GM19324 (cell line): Measurements from ENCODE around the gene ANKRD31.
"Not testable (repeated sequence)": the region's sequence is repeated elsewhere in the genome, so short reads cannot be mapped to it uniquely, and the experiment has no call there.

Source experiments
- ATAC-seq: cut with Tn5 transposase; IDR thresholded peaks from one replicate; pipeline ENCODE4 v1.9.1; 2021; ENCODE audit warnings: mild to moderate bottlenecking, moderate library complexity; ENCODE audit not compliant: unreplicated experiment, low FRiP score

ANKRD31 gene

DNA sequence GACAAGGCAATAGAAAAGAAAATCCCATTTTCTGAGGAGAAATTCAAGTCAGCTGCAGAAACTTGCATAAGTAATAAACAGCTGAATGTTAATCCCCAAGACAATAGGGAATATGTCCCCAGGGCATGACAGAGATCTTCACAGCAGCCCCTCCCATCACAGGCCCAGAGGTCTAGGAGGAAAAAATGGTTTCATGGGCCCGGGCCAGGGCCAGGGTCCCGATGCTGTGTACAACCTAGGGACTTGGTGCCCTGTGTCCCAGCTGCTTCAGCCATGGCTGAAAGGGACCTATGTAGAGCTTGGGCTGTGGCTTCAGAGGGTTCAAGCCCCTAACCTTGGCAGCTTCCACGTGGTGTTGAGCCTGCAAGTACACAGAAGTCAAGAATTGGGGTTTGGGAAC is 75.2 kb downstream of the ANKRD31 start:
- ATAC-seq, result not testable (repeated sequence)

DNA sequence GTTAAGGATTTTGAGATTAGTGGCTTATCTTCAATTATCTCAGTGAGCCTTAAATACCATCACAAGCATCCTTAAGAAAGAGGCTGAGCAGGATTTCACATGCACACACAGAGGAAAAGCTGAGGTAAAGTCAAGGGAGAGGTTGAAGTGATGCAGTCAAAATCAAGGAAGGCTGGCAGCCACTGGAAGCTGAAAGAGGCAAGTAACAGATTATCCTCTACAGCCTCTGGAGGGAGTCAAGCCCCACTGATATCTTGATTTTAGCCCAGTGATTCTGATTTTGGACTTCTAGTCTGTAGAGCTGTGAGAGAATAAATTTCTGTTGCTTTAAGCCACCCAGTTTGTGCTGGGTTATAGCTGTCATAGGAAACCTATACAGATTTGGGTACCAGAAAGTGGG is 80.1 kb downstream of the ANKRD31 start:
- ATAC-seq, result no peak

DNA sequence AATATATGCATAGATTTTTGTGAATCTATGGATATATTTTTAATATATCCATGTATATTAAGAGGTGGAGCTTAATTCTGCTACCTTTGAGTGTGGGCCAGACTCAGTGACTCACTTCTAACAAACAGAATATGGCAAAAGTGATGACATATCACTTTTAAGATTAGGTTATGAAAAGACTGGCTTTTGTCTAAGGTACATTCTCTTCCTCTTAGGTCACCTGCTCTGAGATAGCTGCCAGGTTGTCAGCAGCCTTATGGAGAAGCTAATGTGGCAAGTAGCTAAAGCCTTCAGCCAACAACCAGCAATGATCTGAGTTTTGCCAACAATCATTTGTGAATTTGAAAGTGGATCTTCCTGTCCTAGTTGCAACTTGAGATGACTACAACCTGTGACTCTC is 83.8 kb downstream of the ANKRD31 start:
- ATAC-seq, result no peak

DNA sequence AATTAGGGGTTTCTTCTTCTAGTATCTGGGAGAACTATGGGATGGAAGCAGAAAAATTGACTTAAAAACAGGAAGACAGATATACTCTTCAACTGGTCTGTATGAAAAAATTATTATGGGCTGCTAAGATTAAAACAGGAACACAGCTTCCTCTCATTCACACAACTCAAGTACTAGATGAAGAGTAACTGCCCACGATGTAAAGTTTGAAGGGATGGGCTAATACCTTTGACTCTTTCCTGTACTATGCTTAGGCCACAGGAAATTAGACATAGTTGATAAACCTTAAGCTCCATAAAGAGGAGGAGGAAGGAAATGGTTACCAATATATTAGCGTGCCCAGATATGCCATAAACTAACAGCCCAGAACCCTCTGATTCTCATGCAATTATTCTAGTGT is 88.6 kb downstream of the ANKRD31 start:
- no peak for ATAC-seq

DNA sequence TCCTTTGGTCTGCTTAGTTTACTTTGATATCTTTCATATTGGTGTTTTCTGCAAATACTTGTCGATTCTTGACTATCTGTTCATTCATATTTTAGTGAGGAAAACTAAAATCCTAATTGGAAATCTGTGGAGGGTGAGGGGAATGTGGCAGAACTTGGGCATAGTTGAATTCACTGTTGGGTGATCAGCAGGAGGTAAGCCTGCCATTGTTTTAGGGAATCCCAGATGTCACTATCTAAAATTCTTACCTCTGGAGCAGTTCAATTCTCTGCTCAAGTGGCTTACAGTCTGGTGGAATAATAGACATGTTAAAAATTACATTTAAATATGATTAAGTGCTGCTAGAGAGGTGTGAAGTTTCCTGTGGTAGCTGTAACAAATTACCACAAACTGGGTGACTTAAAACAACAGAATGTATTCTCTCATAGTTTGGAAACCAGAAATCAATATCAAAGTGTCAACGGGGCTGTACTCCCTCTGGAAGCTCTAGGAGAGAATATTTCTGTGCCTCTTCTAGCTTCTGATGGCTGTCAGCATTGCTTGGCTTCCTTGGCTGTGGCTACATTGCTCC is 94.0 kb downstream of the ANKRD31 start:
- no peak for ATAC-seq

DNA sequence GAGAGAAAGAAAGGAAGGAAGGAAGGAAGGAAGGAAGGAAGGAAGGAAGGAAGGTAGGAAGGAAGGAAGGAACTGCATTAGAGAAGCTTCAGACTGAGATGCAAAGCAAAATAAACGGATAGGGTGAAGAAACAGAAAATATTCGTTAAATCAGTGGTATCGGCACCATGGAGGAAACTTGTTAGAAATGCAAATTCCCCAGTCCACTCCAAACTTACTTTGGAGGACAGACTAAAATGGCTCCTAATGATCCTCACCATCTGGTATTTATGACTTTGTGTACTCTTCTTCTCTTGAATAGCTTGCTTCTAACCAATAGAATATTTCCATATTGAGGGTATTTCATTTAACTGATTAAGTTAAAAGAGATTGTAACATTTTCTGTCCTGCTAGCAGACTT is 96.4 kb downstream of the ANKRD31 start:
- ATAC-seq, result no peak

DNA sequence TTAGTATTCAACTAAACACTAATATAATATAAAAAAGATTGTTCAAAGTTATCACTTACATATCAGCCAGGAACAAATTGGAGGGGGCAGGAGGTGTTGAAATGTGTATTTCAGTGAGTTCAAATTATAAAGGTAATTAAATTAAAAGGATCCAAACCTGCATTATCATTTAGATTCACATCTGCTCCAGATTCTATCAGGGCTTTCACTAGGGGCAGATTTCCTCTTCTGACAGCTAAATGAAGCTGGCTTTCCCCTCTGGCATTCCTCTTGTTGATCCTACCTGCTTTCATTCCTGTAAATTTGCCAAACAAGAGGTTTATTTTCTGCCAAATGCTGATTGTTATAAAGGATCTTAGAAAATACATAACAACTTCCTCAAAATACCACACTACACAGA is 98.0 kb downstream of the ANKRD31 start:
- no peak for ATAC-seq

DNA sequence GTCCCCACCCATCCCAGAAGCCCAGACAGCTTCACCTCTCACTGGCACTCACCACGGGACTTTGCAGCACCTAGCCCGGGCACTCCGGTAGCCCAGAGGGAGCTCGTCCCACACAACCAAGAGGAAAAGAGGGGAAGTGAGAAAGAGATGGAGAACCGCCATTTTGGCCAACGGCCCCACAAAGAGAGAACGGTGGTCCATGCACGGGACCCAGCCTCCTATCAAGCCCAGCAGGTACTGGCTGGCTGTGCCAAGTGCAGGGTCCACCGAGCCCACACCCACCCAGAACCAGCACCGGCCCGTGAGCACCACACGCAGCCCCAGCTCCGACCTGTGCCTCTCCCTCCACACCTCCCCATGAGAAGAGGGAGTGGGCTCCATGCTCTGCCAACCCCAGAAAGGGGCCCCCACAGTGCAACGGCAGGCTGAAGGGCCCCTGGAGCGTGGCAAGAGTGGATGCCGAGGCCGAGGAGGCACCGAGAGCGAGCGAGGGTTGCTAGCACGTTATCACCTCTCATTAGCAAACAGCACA is 105.8 kb downstream of the ANKRD31 start:
- no peak for ATAC-seq

DNA sequence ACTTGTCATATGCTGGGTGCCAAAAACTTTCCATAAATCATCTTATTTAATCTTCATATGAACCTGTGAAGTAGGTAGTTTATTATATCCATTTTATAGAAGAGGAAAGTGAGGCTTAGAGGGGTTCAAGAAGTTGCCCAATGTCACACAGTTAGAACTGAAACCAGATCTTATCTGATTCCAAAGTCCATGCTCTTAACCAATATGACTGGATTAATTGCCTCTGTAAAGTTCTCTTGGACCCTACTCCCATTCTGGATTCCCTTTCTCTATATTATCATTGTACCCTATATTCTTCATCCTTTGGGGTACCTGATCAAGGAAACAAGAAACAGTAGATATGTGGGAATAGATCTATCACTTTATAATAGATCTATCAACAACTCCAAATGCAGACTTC is 119.8 kb downstream of the ANKRD31 start:
- ATAC-seq, result no peak

DNA sequence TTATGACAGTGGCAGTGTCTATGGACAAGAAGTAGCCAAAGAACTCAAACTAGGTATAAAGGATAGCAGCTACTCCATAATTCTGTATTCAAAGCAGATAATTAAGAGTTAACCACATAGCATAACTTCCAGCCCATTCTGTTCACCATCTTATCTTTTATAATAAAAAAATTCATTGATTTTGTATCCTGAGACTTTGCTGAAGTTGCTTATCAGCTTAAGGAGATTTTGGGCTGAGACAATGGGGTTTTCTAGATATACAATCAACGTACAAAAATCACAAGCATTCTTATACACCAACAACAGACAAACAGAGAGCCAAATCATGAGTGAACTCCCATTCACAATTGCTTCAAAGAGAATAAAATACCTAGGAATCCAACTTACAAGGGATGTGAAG is 122.4 kb downstream of the ANKRD31 start:
- ATAC-seq, result not testable (repeated sequence)

DNA sequence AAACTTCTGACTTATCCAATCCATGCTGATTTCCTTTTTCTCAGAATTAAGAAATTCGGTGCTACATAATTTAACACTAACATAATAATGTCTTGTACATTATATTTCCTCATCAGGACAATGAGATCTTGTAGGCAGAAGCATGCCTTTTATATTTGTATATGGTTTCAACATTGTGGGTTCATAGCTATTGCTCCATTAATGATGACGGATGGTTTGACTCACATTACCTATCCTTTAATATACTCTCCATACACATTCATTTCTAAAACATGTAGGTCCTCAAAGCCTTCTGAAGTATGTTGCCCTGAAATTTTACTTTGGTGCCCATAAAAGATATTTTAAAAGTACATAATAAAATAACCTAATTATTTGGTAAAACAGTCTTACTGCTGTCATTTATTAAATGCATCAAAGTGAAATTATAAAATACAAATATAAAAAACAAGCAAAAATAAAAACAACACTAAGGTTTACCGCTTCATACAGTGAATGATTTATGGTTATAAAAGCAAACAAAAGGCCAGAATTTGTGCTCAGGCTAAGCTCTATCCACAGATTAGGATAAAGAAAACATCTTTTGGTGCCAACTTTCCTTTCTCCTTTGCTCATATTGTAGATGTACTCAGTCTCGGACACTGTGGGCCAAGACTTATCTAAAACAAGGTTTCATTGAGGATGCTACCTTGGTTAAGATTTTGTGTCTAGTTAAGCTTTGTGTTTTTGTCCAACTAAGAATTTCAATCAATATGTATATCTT is 123.1 kb downstream of the ANKRD31 start:
- ATAC-seq, result no peak

DNA sequence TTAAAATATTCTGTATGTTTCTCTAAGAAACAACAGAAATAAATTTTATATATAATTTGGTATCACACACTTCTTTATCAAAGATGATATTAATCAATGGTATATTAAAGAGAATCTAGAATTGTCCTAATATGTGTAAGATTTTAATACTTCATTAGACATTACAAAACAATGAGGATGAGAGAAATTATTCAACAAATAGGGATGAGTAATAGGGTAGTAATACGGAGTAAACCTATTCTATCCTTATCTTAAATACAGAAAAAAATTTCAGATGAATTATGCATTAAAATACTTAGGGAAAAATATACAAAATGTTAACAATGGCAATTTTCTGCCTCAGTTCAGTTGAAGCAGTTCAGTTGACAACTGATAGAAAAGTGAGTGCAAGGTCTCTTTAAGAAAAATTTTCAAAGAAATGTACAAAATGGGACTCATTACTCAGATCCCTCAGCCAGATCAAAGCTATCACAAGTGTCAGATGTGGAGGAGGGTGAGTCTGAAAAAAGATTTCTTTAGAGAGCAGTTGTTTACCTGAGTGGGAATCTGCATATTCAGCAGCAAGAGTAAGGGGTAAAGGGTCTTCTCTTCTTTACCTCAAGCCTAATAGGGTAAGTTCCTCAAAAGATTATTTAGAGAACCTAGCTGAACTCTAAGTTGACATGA is 127.6 kb downstream of the ANKRD31 start:
- no peak for ATAC-seq

DNA sequence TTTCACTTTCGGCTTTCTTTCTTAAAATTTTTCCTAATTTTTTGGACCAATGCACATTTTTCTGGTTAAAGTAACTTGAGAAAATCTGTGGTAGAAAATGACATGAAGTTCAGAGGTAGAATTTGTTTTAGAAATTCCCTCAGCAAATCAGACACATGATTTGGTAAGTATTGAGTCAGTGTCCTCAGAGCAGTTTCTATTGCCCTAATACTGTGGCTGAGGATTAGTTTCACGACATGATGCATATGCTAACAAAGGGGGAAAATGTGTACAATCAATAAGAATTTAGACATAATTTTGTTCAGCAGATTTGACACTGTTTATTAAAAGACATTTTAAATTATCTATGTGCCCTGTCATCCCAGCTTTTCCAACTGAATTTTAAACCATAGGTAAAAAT is 128.2 kb downstream of the ANKRD31 start:
- no peak for ATAC-seq

DNA sequence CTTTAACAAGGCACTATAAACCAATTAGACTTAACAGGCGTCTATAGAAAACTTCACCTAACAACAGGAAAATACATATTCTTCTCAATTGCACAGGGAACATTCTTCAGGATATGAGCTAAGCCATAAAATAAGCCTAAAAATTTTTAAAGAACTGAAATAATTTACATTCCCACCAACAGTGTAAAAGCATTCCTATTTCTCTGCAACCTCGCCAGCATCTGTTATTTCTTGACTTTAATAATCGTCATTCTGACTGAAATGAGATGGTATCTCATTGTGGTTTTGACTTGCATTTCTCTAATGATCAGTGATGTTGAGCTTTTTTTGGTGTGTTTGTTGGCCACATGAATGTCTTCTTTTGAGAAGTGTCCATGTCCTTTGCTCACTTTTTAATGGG is 140.7 kb downstream of the ANKRD31 start:
- ATAC-seq, result not testable (repeated sequence)

DNA sequence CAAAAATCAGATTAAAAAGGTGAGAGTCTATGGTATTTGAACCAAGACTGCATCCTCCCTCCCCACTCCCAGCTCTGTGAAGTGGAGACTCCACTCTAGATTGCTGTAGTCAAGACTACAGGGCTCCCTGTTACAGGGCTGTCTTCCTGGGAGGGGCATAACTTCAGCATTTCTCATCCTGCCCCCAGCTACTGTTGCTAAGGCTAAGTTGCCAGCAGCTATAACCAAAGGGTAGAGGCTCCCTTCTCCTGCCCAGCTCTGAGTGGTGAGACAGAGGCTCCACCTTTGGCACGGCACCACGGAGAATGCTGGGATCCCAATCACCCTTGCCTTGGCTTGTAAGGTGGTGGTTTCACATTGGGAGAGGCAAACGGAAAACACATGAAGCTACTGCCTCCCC is 145.1 kb downstream of the ANKRD31 start:
- no peak for ATAC-seq

DNA sequence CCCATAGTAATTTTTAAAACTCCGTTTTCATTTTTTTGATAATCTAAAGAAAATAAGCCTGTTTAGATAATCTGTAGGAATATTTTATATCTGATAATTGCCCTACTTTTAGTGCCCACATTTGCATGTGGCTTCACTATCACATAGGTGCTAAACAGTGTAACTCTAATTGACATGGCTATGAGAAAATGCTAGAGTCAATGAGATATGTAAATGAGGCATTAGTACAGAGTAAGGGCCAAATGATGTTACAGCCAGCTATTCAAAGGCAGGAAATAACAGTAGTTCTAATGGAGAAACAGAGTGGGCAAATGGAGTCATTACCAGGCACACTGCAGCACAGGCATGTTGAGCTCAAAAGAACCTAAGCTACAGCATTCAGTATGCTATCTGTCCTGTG is 147.0 kb downstream of the ANKRD31 start:
- no peak for ATAC-seq

DNA sequence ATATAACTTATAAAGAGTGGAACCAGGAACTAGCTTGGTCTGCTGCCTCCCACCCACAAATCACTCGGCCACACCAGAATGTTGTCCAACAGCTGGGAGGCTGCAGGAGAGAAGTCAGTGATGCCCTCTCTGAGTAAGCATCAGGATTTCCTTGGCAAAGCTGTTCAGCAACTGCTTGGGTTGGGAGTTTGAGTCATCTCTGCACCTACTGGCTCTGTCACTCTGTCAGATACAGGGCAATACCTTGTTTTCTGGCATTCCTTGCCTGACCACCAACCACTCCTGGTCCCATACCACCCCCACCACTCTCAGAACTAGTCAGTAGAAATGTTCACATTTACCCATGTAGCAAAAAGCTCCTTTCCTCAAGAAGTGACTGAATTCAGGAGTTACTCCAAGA is 147.5 kb downstream of the ANKRD31 start:
- no peak for ATAC-seq

DNA sequence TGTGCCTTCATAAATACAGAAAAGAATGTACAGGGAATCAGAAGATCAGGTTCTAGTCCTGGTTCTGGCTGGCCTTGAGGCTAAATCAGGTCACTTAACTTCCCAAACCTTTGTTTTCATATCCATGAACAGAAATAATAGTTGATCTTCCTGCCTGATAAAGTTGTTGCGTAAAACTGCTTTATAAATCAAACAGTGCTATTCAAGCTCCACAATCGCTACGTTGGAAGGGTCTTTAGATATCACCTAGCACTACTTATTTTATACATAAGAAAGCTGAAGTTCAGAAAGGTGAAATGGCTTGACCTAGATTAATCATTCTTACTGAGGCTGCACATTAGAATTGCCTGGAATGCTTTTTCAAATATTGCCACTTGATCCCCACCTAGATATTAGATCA is 148.0 kb downstream of the ANKRD31 start:
- no peak for ATAC-seq

DNA sequence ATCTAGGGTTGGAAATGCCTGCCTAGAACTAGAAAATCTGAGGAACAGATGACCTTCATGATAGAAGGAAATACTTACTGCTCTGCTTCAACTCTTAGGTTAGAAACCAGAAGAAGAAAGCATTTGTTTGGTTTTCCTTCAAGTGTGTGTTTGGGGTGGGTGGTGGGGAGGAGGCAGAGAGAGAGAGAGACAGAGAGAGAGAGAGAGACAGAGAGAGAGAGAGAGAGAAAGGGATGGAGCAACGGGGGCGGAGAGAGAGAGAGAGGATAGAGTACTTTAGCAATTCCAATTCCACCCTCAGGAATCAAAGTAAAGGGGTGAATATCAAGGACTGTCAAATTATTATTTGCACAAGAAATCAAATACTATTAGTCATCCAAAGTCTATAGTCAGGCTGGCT is 155.2 kb downstream of the ANKRD31 start:
- no peak for ATAC-seq

DNA sequence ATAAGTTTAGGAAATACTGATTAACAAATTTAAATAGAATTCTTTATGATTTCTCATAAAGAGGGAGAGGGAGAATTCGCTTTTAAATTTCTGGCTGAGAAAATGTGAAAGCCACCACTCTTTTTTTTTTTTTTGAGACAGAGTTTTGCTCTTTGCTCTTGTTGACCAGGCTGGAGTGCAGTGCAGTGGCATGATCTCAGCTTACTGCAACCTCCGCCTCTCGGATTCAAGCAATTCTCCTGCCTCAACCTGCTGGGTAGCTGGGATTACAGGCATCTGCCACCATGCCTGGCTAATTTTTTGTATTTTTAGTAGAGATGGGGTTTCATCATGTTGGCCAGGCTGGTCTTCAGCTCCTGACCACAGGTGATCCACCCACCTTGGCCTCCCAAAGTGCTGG is 157.3 kb downstream of the ANKRD31 start:
- ATAC-seq, result not testable (repeated sequence)

DNA sequence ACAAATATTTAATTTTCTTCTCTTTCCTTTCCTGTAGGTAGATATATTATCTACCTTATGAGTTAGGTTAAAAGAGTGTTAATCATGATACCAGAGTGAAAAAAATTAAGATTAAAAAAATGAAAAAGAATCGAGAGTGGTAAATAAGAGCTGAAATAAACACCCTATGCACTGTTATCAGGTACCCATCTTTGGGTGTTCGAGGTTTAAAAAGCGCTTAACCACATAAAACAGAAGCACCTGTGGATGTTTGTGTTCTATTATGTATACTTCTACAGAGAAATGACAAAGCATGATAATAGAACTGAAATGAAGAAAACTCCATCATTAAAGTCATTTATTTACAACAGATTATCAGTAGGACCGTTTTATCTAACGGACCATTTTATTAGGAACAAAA is 158.7 kb downstream of the ANKRD31 start:
- ATAC-seq, result no peak

DNA sequence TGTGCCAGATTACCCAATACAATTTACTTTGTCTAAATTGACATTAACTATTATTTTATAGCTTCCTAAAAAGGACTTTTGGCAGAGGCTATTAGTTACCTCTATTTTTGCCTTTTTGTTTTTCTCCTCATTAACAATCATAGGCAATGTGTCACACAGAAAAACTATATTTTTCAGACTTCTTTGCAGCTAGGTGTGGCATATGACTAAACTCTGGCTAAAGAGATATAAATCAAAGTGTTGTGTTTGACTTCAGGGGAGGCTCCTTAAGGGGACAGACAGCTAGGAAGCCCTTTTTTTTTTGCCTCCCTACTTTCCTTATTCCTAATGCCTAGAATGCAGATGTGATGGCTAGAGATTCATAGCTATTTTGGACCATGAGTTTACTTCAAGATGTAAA is 164.6 kb downstream of the ANKRD31 start:
- ATAC-seq, result no peak
